ENCODE measurements around the gene SHOC1.

GRCh38 chr9:111821006-111821528, 26.3 kb upstream of the SHOC1 start:
- TF ChIP-seq CEBPB (IDR thresholded peaks at IDR 0.05) (no peak), YY1 (IDR thresholded peaks at IDR 0.05; ENCODE audit: low read depth) (no peak), CREB1 (IDR thresholded peaks at IDR 0.05; ENCODE audit: low read depth) (no peak), TAF1 (IDR thresholded peaks at IDR 0.05; ENCODE audit: low read depth) (no peak), EP300 (IDR thresholded peaks at IDR 0.05; ENCODE audit: borderline replicate concordance) (no peak), NFIC (IDR thresholded peaks at IDR 0.05) (no peak), REST (IDR thresholded peaks at IDR 0.05; ENCODE audit: low read depth) (no peak), ZBTB7A (IDR thresholded peaks at IDR 0.05; ENCODE audit: low read depth) (no peak), MAX (IDR thresholded peaks at IDR 0.05) (no peak), FOXM1 (IDR thresholded peaks at IDR 0.05; ENCODE audit: borderline replicate concordance, low read depth) (no peak), TEAD4 (IDR thresholded peaks at IDR 0.05) (no peak)

Measured in Ishikawa (cell line).